ENCODE data around the gene IMP4.

GRCh38 chr2:130300970-130301348 is 41.7 kb upstream of the IMP4 start:
- TF ChIP-seq EZH2 (IDR thresholded peaks at IDR 0.05; ENCODE audit: insufficient read depth, poor library complexity, severe bottlenecking) (no peak), EZH2phosphoT487 (IDR thresholded peaks at IDR 0.05; ENCODE audit: insufficient read depth, low read depth) (no peak)

Data from GM23248 (cell line).